HCT116 (cell line): ENCODE data around the gene HBG2. TPM values are rescaled to one million over a fixed set of nuclear protein-coding genes. Genes with fewer than 3 reads are reported as not detected.

ENCODE experiments used
- ATAC-seq: fragments of 200-7000 bp; cut with Tn5 transposase; 2 replicates; pipeline ENCODE4 v1.9.1; 2020; ENCODE audit warnings: mild to moderate bottlenecking, moderate library complexity
- BruUV-seq: library from RNA; stranded (reverse); fragments of 400-500 nt; replicated peaks from 2 replicates; lab custom pipeline; 2021; lab: Mats Ljungman, UMichigan
- CTCF ChIA-PET: fragments of 300-600 bp; sonication (Branson Sonifier 250); formaldehyde crosslinking; loops from one replicate; lab custom pipeline; 2021; ENCODE audit warnings: antibody characterized with exemption; lab: Charles Lee
- POLR2A ChIA-PET: fragments of 300-600, 350-600 bp; sonication (Branson Sonifier 250); formaldehyde crosslinking; loops from one replicate; lab custom pipeline; 2021; ENCODE audit warnings: antibody characterized with exemption; lab: Charles Lee
- RAD21 ChIA-PET, 2 experiments: fragments of 300-600 bp; sonication (Branson Sonifier 250); formaldehyde crosslinking; loops; one replicate each; lab custom pipeline; 2023; ENCODE audit warnings: low total read pairs in 2 of 2; ENCODE audit not compliant: uncharacterized antibody in 2 of 2, unreplicated experiment in 2 of 2, low non-redundant PET in 1 of 2; lab: Charles Lee
- DNase-seq: peaks from one replicate; pipeline ENCODE4 v3.0.0-alpha.2; 2010; ENCODE audit warnings: low read depth, low spot score
- H2AFZ ChIP-seq: fragments of 200-600 bp; shearing (Covaris generic), sonication (generic); 2 replicates; pipeline ENCODE4 v1.6.1; 2017; ENCODE audit warnings: low read depth, mixed run types, mixed read lengths, antibody characterized with exemption, low read length; ENCODE audit not compliant: poor library complexity, severe bottlenecking
- H3K27ac ChIP-seq: 2 replicates; pipeline ENCODE4 v1.5.1; 2012; ENCODE audit warnings: low read depth, low read length
- H3K27me3 ChIP-seq: fragments of 200-600 bp; sonication (generic); 2 replicates; pipeline ENCODE4 v1.6.1; 2016; ENCODE audit warnings: mixed run types, low read length, mixed read lengths; ENCODE audit not compliant: insufficient read depth
- H3K36me3 ChIP-seq, 2 experiments: fragments of 200-500 bp in 1 of 2; fragments of 200-600 bp in 1 of 2; sonication (Bioruptor generic) in 1 of 2; sonication (generic) in 1 of 2; 2 replicates each; pipeline versions ENCODE4 v1.5.1 to v1.6.1; 2014 to 2016; ENCODE audit warnings: low read length in 2 of 2, inconsistent platforms in 1 of 2, mixed read lengths in 1 of 2, mixed run types in 1 of 2; ENCODE audit not compliant: insufficient read depth in 2 of 2, control insufficient read depth in 1 of 2
- H3K4me1 ChIP-seq, 2 experiments: fragments of 200-600 bp in 1 of 2; sonication (generic) in 1 of 2; 2 replicates each; pipeline versions ENCODE4 v1.5.1 to v1.6.1; 2012 to 2017; ENCODE audit warnings: low read length in 2 of 2, inconsistent platforms in 1 of 2, mild to moderate bottlenecking in 1 of 2, mixed read lengths in 1 of 2, mixed run types in 1 of 2, moderate library complexity in 1 of 2; ENCODE audit not compliant: insufficient read depth in 2 of 2, control insufficient read depth in 1 of 2
- H3K4me2 ChIP-seq: fragments of 200-600 bp; sonication (generic); 2 replicates; pipeline ENCODE4 v1.6.1; 2017; ENCODE audit warnings: mixed run types, low read length, mixed read lengths
- H3K4me3 ChIP-seq, 2 experiments: fragments of 200-600 bp in 1 of 2; sonication (generic) in 1 of 2; replicated peaks in 1 of 2; 2 replicates each; pipeline ENCODE4 v1.5.1; 2011 to 2016; ENCODE audit warnings: low read length in 2 of 2, control low read depth in 1 of 2, low read depth in 1 of 2, mild to moderate bottlenecking in 1 of 2, mixed read lengths in 1 of 2, mixed run types in 1 of 2
- H3K79me2 ChIP-seq: fragments of 200-600 bp; sonication (generic); 2 replicates; pipeline ENCODE4 v1.6.1; 2017; ENCODE audit warnings: mild to moderate bottlenecking, mixed run types, low read length, moderate library complexity, mixed read lengths; ENCODE audit not compliant: insufficient read depth
- H3K9ac ChIP-seq: fragments of 200-600 bp; sonication (generic); 2 replicates; pipeline ENCODE4 v1.6.1; 2016; ENCODE audit warnings: low read length, mixed read lengths
- H3K9me2 ChIP-seq: fragments of 200-600 bp; sonication (generic), shearing (Covaris generic); 2 replicates; pipeline ENCODE4 v1.6.1; 2017; ENCODE audit warnings: mixed run types, mild to moderate bottlenecking, moderate library complexity; ENCODE audit not compliant: insufficient read depth
- H3K9me3 ChIP-seq, 2 experiments: fragments of 200-500 bp in 1 of 2; fragments of 200-600 bp in 1 of 2; sonication (Bioruptor generic) in 1 of 2; sonication (generic) in 1 of 2; 2 replicates each; pipeline ENCODE4 v1.6.1; 2014 to 2017; ENCODE audit warnings: low read length in 2 of 2, mixed read lengths in 2 of 2, inconsistent platforms in 1 of 2, low read depth in 1 of 2, mild to moderate bottlenecking in 1 of 2, mixed run types in 1 of 2, moderate library complexity in 1 of 2; ENCODE audit not compliant: control insufficient read depth in 1 of 2, insufficient read depth in 1 of 2
- H4K20me1 ChIP-seq: fragments of 200-600 bp; sonication (generic), shearing (Covaris generic); 2 replicates; pipeline ENCODE4 v1.6.1; 2017; ENCODE audit warnings: mixed run types, mild to moderate bottlenecking, moderate library complexity; ENCODE audit not compliant: insufficient read depth
- ATF3 ChIP-seq: IDR thresholded peaks from 2 replicates; pipeline ENCODE4 v1.6.1; 2012
- CBX3 ChIP-seq: IDR thresholded peaks from 2 replicates; pipeline ENCODE4 v1.6.1; 2012; ENCODE audit warnings: low read depth
- CEBPB ChIP-seq: IDR thresholded peaks from 2 replicates; pipeline ENCODE4 v1.6.1; 2012; ENCODE audit warnings: low read depth
- CTCF ChIP-seq, 3 experiments: fragments of 200-600 bp in 1 of 3; sonication (generic) in 1 of 3; IDR thresholded peaks in 2 of 3; conservative IDR thresholded peaks in 1 of 3; 2 replicates each; pipeline ENCODE4 v1.5.1; 2012 to 2017; ENCODE audit warnings: low read depth in 2 of 3, low read length in 2 of 3, antibody characterized with exemption in 1 of 3, borderline replicate concordance in 1 of 3, control low read depth in 1 of 3, mild to moderate bottlenecking in 1 of 3, mixed read lengths in 1 of 3, mixed run types in 1 of 3, moderate library complexity in 1 of 3; ENCODE audit not compliant: insufficient read depth in 1 of 3
- EGR1 ChIP-seq: IDR thresholded peaks from 2 replicates; pipeline ENCODE4 v1.6.1; 2012; ENCODE audit warnings: low read depth
- ELF1 ChIP-seq: IDR thresholded peaks from 2 replicates; pipeline ENCODE4 v1.6.1; 2012; ENCODE audit warnings: low read depth, borderline replicate concordance
- EZH2phosphoT487 ChIP-seq: fragments of 200-600 bp; IDR thresholded peaks from 2 replicates; pipeline ENCODE4 v1.6.1; 2018; ENCODE audit warnings: antibody characterized with exemption, borderline replicate concordance
- JUND ChIP-seq: IDR thresholded peaks from 2 replicates; pipeline ENCODE4 v1.6.1; 2012
- POLR2A ChIP-seq: IDR thresholded peaks from 2 replicates; pipeline ENCODE4 v1.7.0; 2011; ENCODE audit warnings: borderline replicate concordance; ENCODE audit not compliant: insufficient read depth, insufficient read length; ENCODE audit errors: extremely low read depth
- RAD21 ChIP-seq: IDR thresholded peaks from 2 replicates; pipeline ENCODE4 v1.6.1; 2012; ENCODE audit warnings: low read depth, mild to moderate bottlenecking
- REST ChIP-seq: IDR thresholded peaks from 2 replicates; pipeline ENCODE4 v1.6.1; 2012; ENCODE audit warnings: low read depth
- SIN3A ChIP-seq: IDR thresholded peaks from 2 replicates; pipeline ENCODE4 v1.6.1; 2012; ENCODE audit warnings: low read depth
- SP1 ChIP-seq: IDR thresholded peaks from 2 replicates; pipeline ENCODE4 v1.6.1; 2012; ENCODE audit warnings: low read depth
- TCF7L2 ChIP-seq: IDR thresholded peaks from 2 replicates; pipeline ENCODE4 v1.7.0; 2011; ENCODE audit warnings: borderline replicate concordance, inconsistent platforms; ENCODE audit not compliant: insufficient read depth, insufficient read length; ENCODE audit errors: extremely low read depth
- YY1 ChIP-seq: IDR thresholded peaks from 2 replicates; pipeline ENCODE4 v1.6.1; 2011; ENCODE audit warnings: low read length, low read depth, moderate library complexity, mild to moderate bottlenecking; ENCODE audit not compliant: insufficient replicate concordance; ENCODE audit errors: extremely low read depth
- ZFX ChIP-seq: fragments of 450-650 bp; IDR thresholded peaks from 2 replicates; pipeline ENCODE4 v1.6.1; 2017
- ZNF274 ChIP-seq: fragments of 200-500 bp; sonication (Bioruptor generic); IDR thresholded peaks from 2 replicates; pipeline ENCODE4 v1.6.1; 2014; ENCODE audit warnings: mild to moderate bottlenecking, low read depth, low read length, inconsistent platforms
- intact Hi-C: fragments of 100-400 bp; cut with micrococcal nuclease; formaldehyde crosslinking; loops from 2 replicates; pipeline ENCODE4 v1.10.0; 2022
- total RNA-seq: library from RNA; stranded (reverse); gene quantifications from one replicate; pipeline ENCODE4 v1.2.1, GENCODE V29; 2021; ENCODE audit not compliant: unreplicated experiment
- TF ChIP-seq, protein P1 (sequence below): IDR thresholded peaks from 2 replicates; pipeline ENCODE4 v1.6.1; 2012

The HBG2 gene
- total RNA-seq, 1 experiment from 2014 or later: 48.1 TPM

DNA sequence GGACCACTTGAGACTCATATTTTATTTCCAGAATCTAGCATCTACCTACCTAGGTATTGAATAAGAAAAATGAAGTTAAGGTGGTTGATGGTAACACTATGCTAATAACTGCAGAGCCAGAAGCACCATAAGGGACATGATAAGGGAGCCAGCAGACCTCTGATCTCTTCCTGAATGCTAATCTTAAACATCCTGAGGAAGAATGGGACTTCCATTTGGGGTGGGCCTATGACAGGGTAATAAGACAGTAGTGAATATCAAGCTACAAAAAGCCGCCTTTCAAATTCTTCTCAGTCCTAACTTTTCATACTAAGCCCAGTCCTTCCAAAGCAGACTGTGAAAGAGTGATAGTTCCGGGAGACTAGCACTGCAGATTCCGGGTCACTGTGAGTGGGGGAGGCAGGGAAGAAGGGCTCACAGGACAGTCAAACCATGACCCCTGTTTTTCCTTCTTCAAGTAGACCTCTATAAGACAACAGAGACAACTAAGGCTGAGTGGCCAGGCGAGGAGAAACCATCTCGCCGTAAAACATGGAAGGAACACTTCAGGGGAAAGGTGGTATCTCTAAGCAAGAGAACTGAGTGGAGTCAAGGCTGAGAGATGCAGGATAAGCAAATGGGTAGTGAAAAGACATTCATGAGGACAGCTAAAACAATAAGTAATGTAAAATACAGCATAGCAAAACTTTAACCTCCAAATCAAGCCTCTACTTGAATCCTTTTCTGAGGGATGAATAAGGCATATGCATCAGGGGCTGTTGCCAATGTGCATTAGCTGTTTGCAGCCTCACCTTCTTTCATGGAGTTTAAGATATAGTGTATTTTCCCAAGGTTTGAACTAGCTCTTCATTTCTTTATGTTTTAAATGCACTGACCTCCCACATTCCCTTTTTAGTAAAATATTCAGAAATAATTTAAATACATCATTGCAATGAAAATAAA lies 29.8 kb downstream of the HBG2 start:
- POLR2A ChIA-PET: no interaction called here
- RAD21 ChIA-PET: no interaction called here
- no peak overlapping the region for H3K27ac ChIP-seq
- H3K27me3 ChIP-seq: no peaks in the 10 kb centered on the region
- intact Hi-C loops: no loop called here
- no peaks in the 10 kb centered on the region for H3K9me3 ChIP-seq
- BruUV-seq: no TSS peak
- CTCF ChIA-PET: no interaction called here
- H3K9ac ChIP-seq: no peak overlapping the region
- ATAC-seq (no peak), DNase-seq (no peak)
- H3K4me3 ChIP-seq: no peak overlapping the region
- no peak overlapping the region for H2AFZ ChIP-seq
- H3K4me1 ChIP-seq: no peaks in the 10 kb centered on the region
- no peak overlapping the region for H3K4me2 ChIP-seq
- no peaks in the 10 kb centered on the region for H4K20me1 ChIP-seq
- H3K36me3 ChIP-seq: no peaks in the 10 kb centered on the region
- TF ChIP-seq, protein P1, sequence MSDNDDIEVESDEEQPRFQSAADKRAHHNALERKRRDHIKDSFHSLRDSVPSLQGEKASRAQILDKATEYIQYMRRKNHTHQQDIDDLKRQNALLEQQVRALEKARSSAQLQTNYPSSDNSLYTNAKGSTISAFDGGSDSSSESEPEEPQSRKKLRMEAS: no peak
- TF ChIP-seq EZH2phosphoT487 (no peak), EGR1 (no peak), CBX3 (no peak), ELF1 (no peak), TCF7L2 (no peak), POLR2A (no peak), ZFX (no peak), CTCF (IDR thresholded peaks at IDR 0.05 in 2 of 3, conservative IDR thresholded peaks at IDR 0.05 in 1 of 3; ENCODE audit: borderline replicate concordance in 1 of 3, insufficient read depth in 1 of 3, low read depth in 2 of 3, low read length in 2 of 3) (no peak), YY1 (no peak), JUND (no peak), REST (no peak), ZNF274 (no peak), RAD21 (no peak), CEBPB (no peak), ATF3 (no peak), SIN3A (no peak), SP1 (no peak)
- no peaks in the 10 kb centered on the region for H3K79me2 ChIP-seq
- no peaks in the 10 kb centered on the region for H3K9me2 ChIP-seq
